Ramos (cell line): ENCODE data around the gene C10orf88.
"Not testable (repeated sequence)": the region's sequence is repeated elsewhere in the genome, so short reads cannot be mapped to it uniquely, and the experiment has no call there.

Experiments
- in situ Hi-C: fragments of 300-500 bp; cut with MboI; formaldehyde crosslinking; loops from one replicate; pipeline ENCODE4 v1.14.3; 2022; ENCODE audit warnings: low sequenced_read_pairs; ENCODE audit not compliant: unreplicated experiment

Gene C10orf88

GRCh38 chr10:122966879-122967278 is 12.9 kb upstream of the C10orf88 start:
- in situ Hi-C loops = no loop called here

GRCh38 chr10:122962405-122962804 is 8.4 kb upstream of the C10orf88 start:
- in situ Hi-C loops = no loop called here

GRCh38 chr10:122957474-122957873 is 3.4 kb upstream of the C10orf88 start:
- in situ Hi-C loops = no loop called here

GRCh38 chr10:122955892-122956291 is 1.9 kb upstream of the C10orf88 start:
- in situ Hi-C loops = no loop called here

DNA sequence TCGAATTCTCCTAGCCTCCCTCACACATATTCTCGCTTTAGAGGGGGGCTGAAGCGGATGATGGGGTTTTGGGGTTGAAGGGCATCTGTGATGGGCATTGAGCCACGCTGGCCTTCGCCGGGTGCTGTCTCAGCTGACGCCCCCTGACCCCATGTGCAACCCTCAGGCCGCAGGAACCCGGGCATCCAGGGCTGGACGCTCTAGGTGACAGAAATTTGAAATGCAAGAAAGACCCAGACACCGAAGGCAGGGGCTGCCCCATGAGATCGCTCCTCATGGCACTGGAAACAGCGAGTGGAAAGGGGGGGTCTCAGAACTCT is 664 bp upstream of the C10orf88 start:
- in situ Hi-C loops = no loop called here

DNA sequence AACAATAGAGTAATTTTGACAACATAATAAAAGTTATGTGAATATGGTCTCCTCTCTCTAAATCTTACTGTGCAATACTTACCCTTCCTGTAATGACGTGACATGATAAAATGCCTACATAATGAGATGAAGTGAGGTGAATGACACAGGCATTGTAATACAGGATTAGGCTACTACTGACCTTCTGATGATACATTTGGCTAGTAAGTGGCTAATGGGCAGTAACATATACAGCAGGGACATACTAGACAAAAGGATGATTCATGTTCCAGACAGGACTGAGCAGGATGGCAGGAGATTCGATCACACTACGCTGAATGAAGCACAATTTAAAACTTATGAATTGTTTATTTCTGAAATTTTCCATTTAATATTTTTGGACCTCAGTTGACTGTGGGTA is 4.7 kb downstream of the C10orf88 start:
- in situ Hi-C loops = no loop called here

GRCh38 chr10:122939856-122940543 is 14.0 kb downstream of the C10orf88 start:
- in situ Hi-C loops = no loop called here

GRCh38 chr10:122939133-122939855 is 14.7 kb downstream of the C10orf88 start:
- in situ Hi-C loops = no loop called here

GRCh38 chr10:122931088-122931906 is 22.7 kb downstream of the C10orf88 start:
- in situ Hi-C loops = no loop called here

- in situ Hi-C loops = no loop called here
These were observed 23.9 kb downstream of the C10orf88 start for GRCh38 chr10:122930140-122930539.

- in situ Hi-C loops = no loop called here
These were observed 38.3 kb downstream of the C10orf88 start for GRCh38 chr10:122915700-122916099.

- in situ Hi-C loops = no loop called here
These were observed 42.0 kb downstream of the C10orf88 start for GRCh38 chr10:122911889-122912484.

- in situ Hi-C loops = no loop called here
These were observed 43.7 kb downstream of the C10orf88 start, which contains the start of gene FAM24A for GRCh38 chr10:122910310-122910709. FAM24A (plus strand) TSS chr10:122910610; CDS start chr10:122911635, 1,025 bp downstream.

- in situ Hi-C loops = not testable (repeated sequence)
These were observed 50.2 kb downstream of the C10orf88 start for GRCh38 chr10:122903861-122904260.

DNA sequence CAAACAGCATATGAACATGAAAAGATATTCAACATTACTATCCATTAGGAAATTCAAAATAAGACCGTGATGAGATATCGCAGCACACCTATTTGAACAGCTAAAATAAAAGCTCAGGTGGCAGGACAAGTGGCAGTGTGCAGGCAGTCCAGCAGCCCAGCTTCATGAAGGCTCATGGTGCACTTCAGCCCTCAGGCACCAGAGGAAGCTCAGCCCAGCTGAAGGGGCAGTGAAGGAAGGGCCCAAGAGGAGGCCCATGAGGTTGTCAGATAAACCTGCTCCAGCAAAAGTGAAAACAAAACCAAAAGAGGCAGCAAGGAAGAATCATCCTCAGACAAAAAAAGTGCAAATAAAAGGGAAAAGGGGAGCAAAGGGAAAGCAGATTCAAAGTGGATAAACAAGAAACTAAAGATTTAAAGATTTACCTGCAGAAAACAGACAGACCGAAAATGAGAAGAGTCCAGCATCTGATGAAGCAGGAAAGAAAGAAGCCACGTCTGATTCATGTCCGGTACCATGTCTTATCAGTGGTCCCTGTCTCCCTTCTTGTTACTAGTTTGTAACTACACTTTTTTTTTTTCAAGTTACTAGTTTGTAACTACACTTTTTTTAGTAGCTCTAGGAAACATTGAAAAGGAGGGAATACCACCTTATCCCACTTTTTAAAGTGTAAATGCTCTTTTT is 59.6 kb downstream of the C10orf88 start:
- in situ Hi-C loops = no loop called here

DNA sequence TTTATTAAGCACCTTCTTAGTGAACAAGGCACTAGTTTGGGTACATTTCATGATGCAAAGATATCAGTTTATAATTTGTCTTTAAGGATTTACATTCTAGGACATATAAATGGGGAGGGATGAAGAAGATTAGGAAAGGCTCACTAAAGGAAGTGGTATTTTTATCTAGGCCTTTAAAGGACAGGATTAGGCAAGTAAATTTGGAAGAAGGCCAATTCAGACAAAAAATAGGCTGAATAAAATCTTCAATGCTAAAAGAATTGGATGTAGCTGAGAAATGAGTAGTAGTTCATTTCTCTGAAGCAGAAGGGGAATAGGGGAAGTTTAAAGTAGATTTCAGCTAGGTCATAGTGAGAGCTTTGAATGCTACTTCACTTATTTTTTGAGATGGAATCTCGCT is 69.9 kb downstream of the C10orf88 start:
- in situ Hi-C loops = no loop called here

GRCh38 chr10:122882766-122883165 is 71.3 kb downstream of the C10orf88 start:
- in situ Hi-C loops = no loop called here
